Cardiac atrium fibroblast (primary cell): ENCODE data around the gene ATXN7L3. TPM values are rescaled to one million over a fixed set of nuclear protein-coding genes. Genes with fewer than 3 reads are reported as not detected.

Experiments
- total RNA-seq: library from RNA; depleted of rRNA; stranded (reverse); fragments of >200 nt; gene quantifications from 2 replicates; pipeline ENCODE4 v1.2.3, GENCODE V29; 2015

ATXN7L3 gene
- 47.6 and 62.3 TPM in 2 replicates for total RNA-seq

GRCh38 chr17:44199553-44200477, at the start of gene ATXN7L3:
TSS of gene ATXN7L3 (minus strand) at chr17:44199884. CDS start at chr17:44198070, 1,814 bp downstream.

GRCh38 chr17:44219616-44220212, 20.0 kb upstream of the ATXN7L3 start, which contains the start of gene UBTF:
TSS of gene UBTF (minus strand) at chr17:44219675. CDS start at chr17:44218229, 1,446 bp downstream.

GRCh38 chr17:44186307-44187130, 13.2 kb downstream of the ATXN7L3 start, which contains the start of gene TMUB2:
TSS of gene TMUB2 (plus strand) at chr17:44186972. CDS start at chr17:44187709, 737 bp downstream.

GRCh38 chr17:44170499-44171201, 29.0 kb downstream of the ATXN7L3 start, which contains the start of gene ASB16:
TSS of gene ASB16 (plus strand) at chr17:44170704. CDS start at chr17:44170790, 86 bp downstream.

Other genes starting within 250 kb of the ATXN7L3 start
- gene PYY, start 245.9 kb downstream of the ATXN7L3 start, total RNA-seq, result not detected in 2 replicates
- 2.2 and 3.9 TPM in 2 replicates for gene NAGS, start 195.3 kb downstream of the ATXN7L3 start, total RNA-seq
- 33.2 and 38.9 TPM in 2 replicates for gene TMEM101, start 184.9 kb downstream of the ATXN7L3 start, total RNA-seq
- 45.7 and 49.6 TPM in 2 replicates for gene LSM12, start 133.2 kb downstream of the ATXN7L3 start, total RNA-seq
- gene G6PC3, start 129.1 kb downstream of the ATXN7L3 start, total RNA-seq, result 52.3 and 55.6 TPM in 2 replicates
- gene HDAC5, start 76.2 kb downstream of the ATXN7L3 start, total RNA-seq, result 21.1 and 24.4 TPM in 2 replicates
- 1.3 and 3.1 TPM in 2 replicates for gene HROB, start 58.0 kb downstream of the ATXN7L3 start, total RNA-seq
- gene ASB16, start 29.2 kb downstream of the ATXN7L3 start, total RNA-seq, result not detected in 2 replicates
- 25.8 and 31.8 TPM in 2 replicates for gene TMUB2, start 12.9 kb downstream of the ATXN7L3 start, total RNA-seq
- 31.4 and 44.9 TPM in 2 replicates for gene UBTF, start 19.8 kb upstream of the ATXN7L3 start, total RNA-seq
- not detected in 2 replicates for gene SLC4A1, start 68.3 kb upstream of the ATXN7L3 start, total RNA-seq
- not detected in 2 replicates for gene RUNDC3A, start 108.7 kb upstream of the ATXN7L3 start, total RNA-seq
- 73.1 and 90.6 TPM in 2 replicates for gene SLC25A39, start 124.9 kb upstream of the ATXN7L3 start, total RNA-seq
- 488 and 490 TPM in 2 replicates for gene GRN, start 145.4 kb upstream of the ATXN7L3 start, total RNA-seq
- gene FAM171A2, start 164.0 kb upstream of the ATXN7L3 start, total RNA-seq, result 1.6 and 7.2 TPM in 2 replicates
- 0.54 TPM in 1 of 2 replicates, not detected in the other for gene ITGA2B, start 189.8 kb upstream of the ATXN7L3 start, total RNA-seq